ENCODE data around the gene EFHD2.

GRCh38 chr1:15413563-15414444 lies 4.1 kb downstream of the EFHD2 start:
- TF ChIP-seq, protein P1, sequence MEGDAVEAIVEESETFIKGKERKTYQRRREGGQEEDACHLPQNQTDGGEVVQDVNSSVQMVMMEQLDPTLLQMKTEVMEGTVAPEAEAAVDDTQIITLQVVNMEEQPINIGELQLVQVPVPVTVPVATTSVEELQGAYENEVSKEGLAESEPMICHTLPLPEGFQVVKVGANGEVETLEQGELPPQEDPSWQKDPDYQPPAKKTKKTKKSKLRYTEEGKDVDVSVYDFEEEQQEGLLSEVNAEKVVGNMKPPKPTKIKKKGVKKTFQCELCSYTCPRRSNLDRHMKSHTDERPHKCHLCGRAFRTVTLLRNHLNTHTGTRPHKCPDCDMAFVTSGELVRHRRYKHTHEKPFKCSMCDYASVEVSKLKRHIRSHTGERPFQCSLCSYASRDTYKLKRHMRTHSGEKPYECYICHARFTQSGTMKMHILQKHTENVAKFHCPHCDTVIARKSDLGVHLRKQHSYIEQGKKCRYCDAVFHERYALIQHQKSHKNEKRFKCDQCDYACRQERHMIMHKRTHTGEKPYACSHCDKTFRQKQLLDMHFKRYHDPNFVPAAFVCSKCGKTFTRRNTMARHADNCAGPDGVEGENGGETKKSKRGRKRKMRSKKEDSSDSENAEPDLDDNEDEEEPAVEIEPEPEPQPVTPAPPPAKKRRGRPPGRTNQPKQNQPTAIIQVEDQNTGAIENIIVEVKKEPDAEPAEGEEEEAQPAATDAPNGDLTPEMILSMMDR (IDR thresholded peaks at IDR 0.05), result no peak
- TF ChIP-seq POLR2A (IDR thresholded peaks at IDR 0.05) (no peak), POLR2AphosphoS5 (IDR thresholded peaks at IDR 0.05) (no peak)

All from prostate gland (tissue), 2 donors.